OCI-LY7 (cell line): ENCODE data around the gene CACNB2.

ENCODE experiments used
- CTCF ChIP-seq: fragments of 200-600 bp; sonication (generic); conservative IDR thresholded peaks from 2 replicates; pipeline ENCODE4 v1.5.1; 2014; ENCODE audit warnings: mild to moderate bottlenecking, antibody characterized with exemption, low read length, moderate library complexity, mixed read lengths
- EZH2phosphoT487 ChIP-seq: fragments of 200-600 bp; sonication (generic); IDR thresholded peaks from 2 replicates; pipeline ENCODE4 v1.6.1; 2018; ENCODE audit warnings: low read depth, borderline replicate concordance, mild to moderate bottlenecking, mixed run types, antibody characterized with exemption, low read length, moderate library complexity, mixed read lengths

GRCh38 chr10:18501629-18502028, 361.4 kb downstream of the CACNB2 start:
- no peak for TF ChIP-seq CTCF
- TF ChIP-seq EZH2phosphoT487: no peak
